HepG2 (cell line): Measurements from ENCODE around the gene NUDT8.

Experiments used
- ARNTL ChIP-seq: sonication (generic); formaldehyde crosslinking; IDR thresholded peaks from 2 replicates; pipeline ENCODE4 v1.4.0; 2020; ENCODE audit warnings: mild to moderate bottlenecking, missing genetic modification reagents
- ATF2 ChIP-seq: sonication (generic); formaldehyde crosslinking; IDR thresholded peaks from 2 replicates; pipeline ENCODE4 v1.4.0; 2020; ENCODE audit warnings: missing genetic modification reagents
- CHCHD3 ChIP-seq: sonication (generic); formaldehyde crosslinking; IDR thresholded peaks from 2 replicates; pipeline ENCODE4 v1.8.0; 2022; ENCODE audit warnings: mild to moderate bottlenecking, missing genetic modification reagents, moderate library complexity
- CTCF ChIP-seq: sonication (generic); formaldehyde crosslinking; IDR thresholded peaks from 2 replicates; pipeline ENCODE4 v1.5.0; 2020; ENCODE audit warnings: mild to moderate bottlenecking, missing genetic modification reagents, moderate library complexity
- ELF1 ChIP-seq: sonication (generic); formaldehyde crosslinking; IDR thresholded peaks from 2 replicates; pipeline ENCODE4 v1.4.0; 2020; ENCODE audit warnings: missing genetic modification reagents
- HDAC2 ChIP-seq: sonication (generic); formaldehyde crosslinking; IDR thresholded peaks from 2 replicates; pipeline ENCODE4 v1.4.0; 2020; ENCODE audit warnings: missing genetic modification reagents
- HNRNPLL ChIP-seq: fragments of 200-400 bp; formaldehyde crosslinking; IDR thresholded peaks from 2 replicates; pipeline ENCODE4 v1.6.1; 2017; ENCODE audit warnings: mild to moderate bottlenecking, low read depth, low read length; ENCODE audit not compliant: poor library complexity, severe bottlenecking
- ISX ChIP-seq: sonication (generic); formaldehyde crosslinking; conservative IDR thresholded peaks from 2 replicates; pipeline ENCODE4 v1.5.0; 2020; ENCODE audit warnings: missing genetic modification reagents
- MEIS2 ChIP-seq: sonication (generic); formaldehyde crosslinking; IDR thresholded peaks from 2 replicates; pipeline ENCODE4 v1.9.0; 2021; ENCODE audit warnings: mild to moderate bottlenecking, missing genetic modification reagents
- SIX4 ChIP-seq: sonication (generic); formaldehyde crosslinking; IDR thresholded peaks from 2 replicates; pipeline ENCODE4 v1.4.0; 2020; ENCODE audit warnings: missing genetic modification reagents
- ZNF17 ChIP-seq: sonication (generic); formaldehyde crosslinking; IDR thresholded peaks from 2 replicates; pipeline ENCODE4 v1.5.0; 2020; ENCODE audit warnings: mild to moderate bottlenecking, missing genetic modification reagents
- ZNF205 ChIP-seq: IDR thresholded peaks from 2 replicates; pipeline ENCODE4 v1.6.1; 2018; ENCODE audit warnings: missing biosample characterization, missing genetic modification reagents
- TF ChIP-seq, protein P1 (sequence below): sonication (generic); formaldehyde crosslinking; IDR thresholded peaks from 2 replicates; pipeline ENCODE4 v1.5.0; 2020; ENCODE audit warnings: mild to moderate bottlenecking, low read depth, missing genetic modification reagents, borderline replicate concordance

GRCh38 chr11:67607507-67607906 is 22.2 kb downstream of the NUDT8 start:
- TF ChIP-seq ATF2 (CRISPR knock-in tag) (no peak), ISX (CRISPR knock-in tag) (no peak), ELF1 (CRISPR knock-in tag) (no peak), MEIS2 (no peak), ZNF17 (CRISPR knock-in tag) (no peak), ZNF205 (CRISPR knock-in tag) (no peak), CTCF (CRISPR knock-in tag) (no peak), CHCHD3 (CRISPR knock-in tag) (no peak), ARNTL (CRISPR knock-in tag) (no peak), HNRNPLL (no peak), SIX4 (CRISPR knock-in tag) (no peak), HDAC2 (CRISPR knock-in tag) (no peak)
- TF ChIP-seq, protein P1, sequence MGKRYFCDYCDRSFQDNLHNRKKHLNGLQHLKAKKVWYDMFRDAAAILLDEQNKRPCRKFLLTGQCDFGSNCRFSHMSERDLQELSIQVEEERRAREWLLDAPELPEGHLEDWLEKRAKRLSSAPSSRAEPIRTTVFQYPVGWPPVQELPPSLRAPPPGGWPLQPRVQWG (CRISPR knock-in tag) = no peak
